GM21529 (cell line): ENCODE results near the gene BACH2.
"Not testable (repeated sequence)": the region's sequence is repeated elsewhere in the genome, so short reads cannot be mapped to it uniquely, and the experiment has no call there.

Experiments
- ATAC-seq: cut with Tn5 transposase; IDR thresholded peaks from one replicate; pipeline ENCODE4 v1.9.1; 2021; ENCODE audit not compliant: unreplicated experiment

Gene BACH2

DNA sequence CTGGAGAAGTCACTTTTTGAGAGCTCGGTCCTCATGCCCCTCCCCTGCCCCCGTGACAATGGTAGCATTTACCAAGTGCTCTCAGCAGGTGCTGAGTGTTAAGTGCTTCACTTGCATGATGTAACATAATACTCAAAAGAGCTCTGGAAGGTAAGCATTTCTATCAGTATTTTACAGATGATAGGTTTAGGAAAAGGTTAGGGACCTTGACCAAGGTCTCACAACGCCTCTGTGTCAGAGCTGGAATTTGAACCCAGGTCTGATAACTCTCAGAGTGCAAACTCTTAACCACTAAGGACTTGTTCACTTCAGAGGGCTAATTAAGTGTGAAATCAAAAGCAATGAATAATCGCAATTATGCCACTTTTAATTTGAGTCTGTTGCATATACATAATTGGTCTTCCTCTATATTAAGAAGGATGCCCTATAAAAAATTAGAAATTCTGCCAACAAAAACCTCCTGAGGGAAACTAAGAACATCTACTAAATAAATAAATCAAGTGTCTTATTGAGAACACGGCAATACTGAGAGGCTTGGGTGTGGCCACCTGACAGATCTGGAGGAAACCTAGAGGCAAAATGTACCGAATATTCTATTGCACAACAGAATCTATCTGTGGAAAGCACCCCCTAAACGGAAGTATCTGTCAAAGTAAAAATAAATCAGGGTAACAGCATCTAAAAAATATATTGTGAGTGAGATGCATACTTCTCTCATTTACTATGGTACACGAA is 109.8 kb downstream of the BACH2 start:
- ATAC-seq = no peak

GRCh38 chr6:90186026-90186425 is 110.6 kb downstream of the BACH2 start:
- ATAC-seq = no peak

GRCh38 chr6:90184334-90185298 is 112.0 kb downstream of the BACH2 start:
- no peak for ATAC-seq

GRCh38 chr6:90183587-90184333 is 112.9 kb downstream of the BACH2 start:
- no peak for ATAC-seq

DNA sequence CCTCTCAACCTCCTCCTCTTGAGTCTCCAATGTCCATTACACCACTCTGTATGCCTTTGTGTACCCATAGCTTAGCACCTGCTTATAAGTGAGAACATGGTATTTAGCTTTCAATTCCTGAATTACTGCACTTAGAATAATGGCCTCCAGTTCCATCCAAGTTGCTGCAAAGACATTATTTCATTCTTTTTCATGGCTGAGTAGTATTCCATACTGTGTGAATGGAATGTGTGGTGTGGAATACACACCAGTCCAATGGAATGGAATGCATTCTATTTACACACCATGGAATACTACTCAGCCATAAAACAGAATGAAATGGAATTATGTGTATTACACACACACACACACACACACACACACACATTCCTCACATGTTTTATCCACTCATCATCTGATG is 116.1 kb downstream of the BACH2 start:
- no peak for ATAC-seq

GRCh38 chr6:90179190-90180169 is 117.2 kb downstream of the BACH2 start:
- ATAC-seq = no peak

DNA sequence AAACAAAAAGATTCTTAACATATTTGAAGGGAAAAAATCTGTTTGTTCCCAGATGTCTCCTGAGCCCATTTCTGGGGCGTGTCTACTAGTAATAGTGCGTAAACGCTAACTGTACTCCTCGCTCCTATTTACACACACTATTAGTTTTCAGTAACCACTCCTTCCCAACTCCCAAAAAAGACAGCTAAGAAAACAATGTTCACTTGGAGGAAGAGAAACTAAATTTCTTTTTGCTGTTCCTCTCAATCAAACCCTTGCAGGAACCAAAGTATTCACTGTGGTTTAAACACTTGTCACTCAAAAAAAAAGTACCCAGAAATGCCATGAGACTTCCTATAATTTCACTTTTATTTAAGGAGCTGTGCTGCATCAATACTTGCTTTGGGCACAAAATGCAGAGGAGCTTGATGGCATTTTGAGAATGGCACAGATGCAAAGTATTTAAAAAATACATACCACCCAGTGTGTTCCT is 118.2 kb downstream of the BACH2 start:
- ATAC-seq = no peak

DNA sequence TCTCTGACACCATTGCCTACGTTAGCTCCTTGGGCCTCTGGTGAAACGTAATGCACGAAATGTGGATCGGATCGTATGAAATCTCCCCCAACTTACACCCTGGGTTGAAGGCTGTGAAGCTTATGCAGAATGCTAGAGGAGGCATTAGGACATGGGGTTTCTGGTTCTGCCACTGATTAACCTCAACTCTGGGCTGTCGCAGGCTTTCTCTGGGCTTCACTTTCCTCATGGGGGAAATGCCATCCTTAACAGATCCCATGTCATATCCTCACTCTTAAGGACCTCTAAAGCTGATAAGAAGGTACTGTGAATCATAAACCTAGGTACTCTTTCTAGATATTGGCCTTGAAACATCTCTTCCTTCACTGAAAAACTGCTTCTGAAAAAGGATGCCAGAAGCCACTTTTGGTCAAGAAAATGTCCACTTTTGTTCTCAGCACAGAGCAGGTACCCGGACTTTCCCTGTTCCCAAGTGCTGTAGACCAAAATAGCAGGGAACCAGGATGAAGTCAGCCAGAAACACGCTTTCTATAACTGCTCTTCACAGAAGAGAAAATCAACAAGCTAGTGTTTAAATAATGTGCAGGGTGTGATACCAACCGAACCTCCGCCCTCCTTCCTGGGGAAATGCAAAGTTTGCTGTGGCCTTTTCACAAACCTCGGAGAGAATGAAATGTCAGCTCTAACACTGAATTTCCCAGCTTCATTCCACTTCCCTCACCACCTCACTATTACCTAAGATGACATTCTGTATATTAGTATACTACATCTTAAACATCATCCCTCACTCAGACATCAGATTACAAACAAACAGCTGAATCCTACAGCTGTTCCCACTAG is 118.9 kb downstream of the BACH2 start:
- ATAC-seq = no peak

- ATAC-seq = peak; percentile 82
Observed at GRCh38 chr6:90175627-90176538, 120.8 kb downstream of the BACH2 start.

DNA sequence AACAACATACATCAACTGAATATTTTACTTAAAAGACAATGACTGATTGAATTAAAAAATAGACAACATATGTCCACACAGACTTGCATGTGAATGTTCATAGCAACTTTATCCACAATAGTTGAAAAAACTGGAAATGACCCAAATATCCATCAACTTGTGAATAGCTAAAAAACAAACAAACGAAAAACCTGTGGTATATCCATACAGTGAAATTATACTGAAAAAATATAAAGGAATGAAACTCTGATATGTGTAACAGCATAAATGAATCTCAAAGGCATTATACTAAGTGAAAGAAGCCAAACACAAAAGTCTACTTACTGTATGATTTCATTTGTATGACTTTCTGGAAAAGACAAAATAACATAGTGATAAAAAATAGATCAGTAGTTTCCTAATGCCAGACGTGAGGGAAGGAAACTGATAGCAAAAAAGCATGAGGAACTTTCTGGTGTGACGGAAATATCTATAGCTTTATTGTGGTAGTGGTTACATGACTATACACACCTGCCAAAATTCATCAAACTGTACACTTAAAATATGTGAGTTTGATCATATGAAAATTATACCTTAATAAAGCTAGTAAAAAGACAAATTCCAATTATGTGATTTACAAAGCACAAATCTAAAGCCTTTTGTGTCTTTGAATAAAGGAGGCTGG is 123.2 kb downstream of the BACH2 start:
- ATAC-seq = no peak

- no peak for ATAC-seq
Observed at GRCh38 chr6:90170601-90171000, 126.0 kb downstream of the BACH2 start.

DNA sequence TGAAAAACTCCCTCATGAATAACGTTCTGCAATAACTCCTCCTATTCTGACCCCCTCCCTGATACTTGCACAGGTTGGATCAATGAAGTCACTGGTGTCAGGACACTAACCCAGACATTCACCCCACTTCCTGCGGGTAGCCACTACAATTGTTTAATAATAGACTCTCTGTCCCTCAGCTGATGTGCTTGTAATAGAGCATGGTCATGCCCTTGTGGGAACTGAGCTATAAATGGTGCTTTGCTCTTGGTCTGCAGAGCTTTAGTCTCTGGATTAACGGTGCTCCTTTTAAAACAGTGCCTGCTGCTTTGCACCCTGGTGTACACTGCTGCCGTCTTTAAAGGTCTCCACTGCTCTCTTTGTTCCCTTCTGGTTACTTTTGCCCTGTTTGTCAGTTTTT is 127.3 kb downstream of the BACH2 start:
- ATAC-seq = no peak

DNA sequence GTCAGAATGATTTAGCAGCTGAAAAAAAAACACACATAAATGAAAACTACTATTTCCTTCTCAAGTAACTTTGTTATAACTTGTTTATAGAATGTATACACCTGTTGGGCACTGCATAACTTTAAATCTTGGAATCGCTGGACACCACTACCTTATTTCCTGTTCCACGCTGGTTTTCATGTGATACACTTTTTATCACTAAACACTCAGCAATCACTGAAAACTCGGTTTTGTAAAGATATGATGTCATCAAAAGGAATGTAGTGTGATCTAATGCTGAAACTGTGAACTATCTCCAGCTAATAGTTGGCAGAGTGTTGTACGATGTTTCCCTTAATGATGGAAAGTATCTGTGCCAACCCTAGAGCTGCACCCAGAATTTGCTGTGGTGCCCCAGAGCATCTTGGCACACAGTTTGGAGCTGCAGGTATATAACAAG is 127.9 kb downstream of the BACH2 start:
- no peak for ATAC-seq

DNA sequence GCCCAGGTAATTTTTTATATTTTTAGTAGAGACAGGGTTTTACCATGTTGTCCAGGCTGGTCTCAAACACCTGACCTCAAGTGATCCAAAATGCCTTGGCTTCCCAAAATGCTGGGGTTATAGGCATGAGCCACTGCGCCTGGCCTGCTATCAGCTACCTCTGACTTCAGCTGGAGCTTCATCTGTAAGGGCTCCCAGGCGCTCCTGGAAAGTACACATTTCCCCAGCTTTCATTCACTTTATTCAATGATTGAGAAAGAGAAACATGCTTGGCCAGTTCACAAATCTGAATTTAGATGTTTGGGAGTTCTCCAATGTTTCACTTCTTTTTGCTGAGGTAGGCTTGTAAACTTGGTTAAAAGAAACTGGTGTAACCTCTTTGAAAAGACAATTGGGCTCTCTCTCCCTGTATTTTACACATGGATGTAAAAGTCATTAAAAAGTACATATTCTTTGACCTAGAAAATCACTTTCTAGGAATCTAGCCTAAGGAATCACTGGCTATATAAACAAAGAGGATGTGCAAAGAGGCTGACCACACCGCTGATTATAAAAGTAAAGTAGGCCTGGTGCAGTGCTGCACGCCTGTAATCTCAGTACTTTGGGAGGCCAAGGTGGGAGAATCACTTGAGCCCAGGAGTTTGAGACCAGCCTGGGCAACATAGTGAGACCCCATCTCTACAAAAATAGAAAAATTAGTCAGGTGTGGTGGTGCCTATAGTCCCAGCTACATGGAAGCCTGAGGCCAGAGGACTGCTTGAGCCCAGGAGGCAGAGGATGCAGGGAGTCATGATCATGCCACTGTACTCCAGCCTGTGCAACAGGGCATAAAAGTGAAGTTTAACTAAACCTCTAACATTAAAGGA is 128.9 kb downstream of the BACH2 start:
- no peak for ATAC-seq

DNA sequence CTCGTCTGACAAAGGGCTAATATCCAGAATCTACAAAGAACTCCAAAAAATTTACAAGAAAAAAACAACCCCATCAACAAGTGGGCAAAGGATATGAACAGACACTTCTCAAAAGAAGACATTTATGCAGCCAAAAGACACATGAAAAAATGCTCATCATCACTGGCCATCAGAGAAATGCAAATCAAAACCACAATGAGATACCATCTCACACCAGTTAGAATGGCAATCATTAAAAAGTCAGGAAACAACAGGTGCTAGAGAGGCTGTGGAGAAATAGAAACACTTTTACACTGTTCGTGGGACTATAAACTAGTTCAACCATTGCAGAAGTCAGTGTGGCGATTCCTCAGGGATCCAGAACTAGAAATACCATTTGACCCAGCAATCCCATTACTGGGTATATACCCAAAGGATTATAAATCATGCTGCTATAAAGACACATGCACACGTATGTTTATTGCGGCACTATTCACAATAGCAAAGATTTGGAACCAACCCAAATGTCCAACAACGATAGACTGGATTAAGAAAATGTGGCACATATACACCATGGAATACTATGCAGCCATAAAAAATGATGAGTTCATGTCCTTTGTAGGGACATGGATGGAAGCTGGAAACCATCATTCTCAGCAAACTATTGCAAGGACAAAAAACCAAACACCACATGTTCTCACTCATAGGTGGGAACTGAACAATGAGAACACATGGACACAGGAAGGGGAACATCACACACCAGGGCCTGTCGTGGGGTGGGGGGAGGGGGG is 130.3 kb downstream of the BACH2 start:
- ATAC-seq = not testable (repeated sequence)
